ENCODE data around the gene RANBP3. TPM values are rescaled to one million over a fixed set of nuclear protein-coding genes. Genes with fewer than 3 reads are reported as not detected.

Gene RANBP3
- total RNA-seq, 3 donors from 2014 or later: 47.0 to 94.2 (median 60.5) TPM

- no peak for TF ChIP-seq CTCF (IDR thresholded peaks at IDR 0.05)
- intact Hi-C loops (cut with DNase I, micrococcal nuclease): no loop called here
- DNase-seq (no peak), ATAC-seq (peak; percentile 33)
- H3K4me3 ChIP-seq: no peak overlapping the region
- no peaks in the 10 kb centered on the region for H3K9me3 ChIP-seq
- no peaks in the 10 kb centered on the region for H3K36me3 ChIP-seq (ENCODE audit: low read depth)
- H3K4me1 ChIP-seq (ENCODE audit: low read depth): peaks cover 47% of the 10 kb centered on the region
These were observed 3.1 kb downstream of the RANBP3 start for GRCh38 chr19:5974721-5975387.

GRCh38 chr19:5973867-5974635, 3.9 kb downstream of the RANBP3 start:
- intact Hi-C loops (cut with DNase I, micrococcal nuclease): no loop called here
- Histone ChIP-seq H3K36me3 (ENCODE audit: low read depth) (no peaks in the 10 kb centered on the region), H3K9me3 (no peaks in the 10 kb centered on the region), H3K4me1 (ENCODE audit: low read depth) (peaks cover 42% of the 10 kb centered on the region), H3K4me3 (no peak overlapping the region)
- TF ChIP-seq CTCF (IDR thresholded peaks at IDR 0.05): no peak
- DNase-seq: no peak
- no peak for ATAC-seq

- TF ChIP-seq CTCF (IDR thresholded peaks at IDR 0.05): no peak
- H3K4me1 ChIP-seq (ENCODE audit: low read depth): peaks cover 44% of the 10 kb centered on the region
- no peak for ATAC-seq
- DNase-seq: no peak
- H3K9me3 ChIP-seq: no peaks in the 10 kb centered on the region
- intact Hi-C loops (cut with DNase I, micrococcal nuclease): no loop called here
- H3K4me3 ChIP-seq: no peak overlapping the region
- H3K36me3 ChIP-seq (ENCODE audit: low read depth): no peaks in the 10 kb centered on the region
These were observed 4.6 kb downstream of the RANBP3 start for GRCh38 chr19:5973376-5973775.

GRCh38 chr19:5972355-5972731, 5.6 kb downstream of the RANBP3 start:
- Histone ChIP-seq H3K36me3 (ENCODE audit: low read depth) (no peaks in the 10 kb centered on the region), H3K4me1 (ENCODE audit: low read depth) (peaks cover 49% of the 10 kb centered on the region), H3K9me3 (no peaks in the 10 kb centered on the region), H3K4me3 (no peak overlapping the region)
- intact Hi-C loops (cut with DNase I, micrococcal nuclease): no loop called here
- TF ChIP-seq CTCF (IDR thresholded peaks at IDR 0.05): no peak
- DNase-seq (no peak), ATAC-seq (no peak)

- no peak for TF ChIP-seq CTCF (IDR thresholded peaks at IDR 0.05)
- Histone ChIP-seq H3K36me3 (ENCODE audit: low read depth) (no peaks in the 10 kb centered on the region), H3K9me3 (no peaks in the 10 kb centered on the region), H3K4me1 (ENCODE audit: low read depth) (peaks cover 45% of the 10 kb centered on the region), H3K4me3 (no peak overlapping the region)
- intact Hi-C loops (cut with DNase I, micrococcal nuclease): no loop called here
- no peak for DNase-seq
- ATAC-seq: no peak
These were observed 6.1 kb downstream of the RANBP3 start for GRCh38 chr19:5971714-5972354.

All from mucosa of descending colon (tissue), 3 donors.